Measurements from ENCODE around the gene NOXO1. TPM values are rescaled to one million over a fixed set of nuclear protein-coding genes. Genes with fewer than 3 reads are reported as not detected.
A peak's percentile ranks its signal among the peaks of the same experiment; 100 is the strongest.

NOXO1 gene
- total RNA-seq (0.60 TPM in 1 of 2 replicates, not detected in the other), polyA plus RNA-seq (0.37 and 0.40 TPM in 2 replicates), polyA minus RNA-seq (0.17 TPM in 1 of 2 replicates, not detected in the other), Bru-seq, nascent RNA (percentile 16 among the genes with signal in this experiment), BruChase-seq, experiment 1, labeled RNA remaining after a 6-hour chase (not detected), BruChase-seq, experiment 2, labeled RNA remaining after a 2-hour chase (not detected)
- polyA plus RNA-seq (2011; cell fraction: cytosol; rRNA removed), result 0.17 TPM in 1 of 2 replicates, not detected in the other
- 1.7 and 2.0 TPM in 2 replicates for polyA plus RNA-seq (2011; cell fraction: nucleus; rRNA removed)
- 0.41 TPM in 1 of 2 replicates, not detected in the other for polyA plus RNA-seq (2012)
- not detected for polyA minus RNA-seq (2011; cell fraction: cytosol; rRNA and poly(A)+ RNA removed)
- not detected in 2 replicates for polyA minus RNA-seq (2011; cell fraction: nucleus; rRNA and poly(A)+ RNA removed)
- long read RNA-seq, result 0 reads

GRCh38 chr16:1981398-1981836 lies at the start of gene NOXO1:
Gene NOXO1, minus strand, starts transcription at chr16:1981469. Its CDS starts 290 bp downstream, at chr16:1981179.
- DNase-seq (ENCODE audit: low read depth, low spot score), result no peak
- peaks cover 15% of the 10 kb centered on the region for H3K4me1 ChIP-seq (ENCODE audit: control insufficient read depth, extremely low read depth, insufficient read depth, low read length)
- H3K9ac ChIP-seq (replicated peaks; ENCODE audit: extremely low read depth, insufficient read depth, low read length), result no peak within 1 kb of the TSS
- H3K27ac ChIP-seq (ENCODE audit: insufficient read depth, low read depth, low read length), result no peak within 1 kb of the TSS
- peaks cover 5% of the 10 kb centered on the region for H3K79me2 ChIP-seq (ENCODE audit: control insufficient read depth, insufficient read depth, low read length)
- TF ChIP-seq MAX (IDR thresholded peaks at IDR 0.05; ENCODE audit: insufficient read depth, insufficient read length) (no peak), MYC (IDR thresholded peaks at IDR 0.05; ENCODE audit: low read depth, low read length) (no peak), FOS (IDR thresholded peaks at IDR 0.05; ENCODE audit: borderline replicate concordance, insufficient read depth, low read length) (no peak), JUN (IDR thresholded peaks at IDR 0.05; ENCODE audit: borderline replicate concordance, insufficient read depth, insufficient read length, low read depth) (no peak), CTCF (IDR thresholded peaks at IDR 0.05; ENCODE audit: extremely low read depth in 1 of 2, insufficient read depth in 1 of 2, low read depth in 1 of 2, low read length in 2 of 2) (no peak), POLR2AphosphoS5 (IDR thresholded peaks at IDR 0.05; ENCODE audit: insufficient read depth, low read depth, low read length) (no peak), EZH2 (IDR thresholded peaks at IDR 0.05; ENCODE audit: borderline replicate concordance, low read depth, low read length, severe bottlenecking) (no peak), POLR2A (IDR thresholded peaks at IDR 0.05; ENCODE audit: low read depth, low read length) (no peak), GATA2 (IDR thresholded peaks at IDR 0.05; ENCODE audit: insufficient read depth, insufficient read length, low read depth, low read length) (no peak)
- POLR2A ChIA-PET, result interaction anchor here (1.5 kb wide), 1 partner anchor 17 kb away, joined by 5 read pairs; the partner anchor contains the start of gene RPS2
- CTCF ChIA-PET, result interaction anchor here (5.0 kb wide), 1 partner anchor 159 kb away, joined by 21 read pairs; no protein-coding TSS in a partner anchor
- H3K4me2 ChIP-seq (ENCODE audit: insufficient read depth, low read length), result no peak within 1 kb of the TSS
- FAIRE-seq, result no peak
- BruUV-seq (replicated peaks), result no TSS peak
- no peak within 1 kb of the TSS for H3K4me3 ChIP-seq (replicated peaks in 1 of 3; ENCODE audit: insufficient read depth in 1 of 3, low read depth in 1 of 3, low read length in 3 of 3)
- H3K9me1 ChIP-seq (replicated peaks; ENCODE audit: control insufficient read depth, extremely low read depth, insufficient read depth, low read length), result no peaks in the 10 kb centered on the region
- no peaks in the 10 kb centered on the region for H4K20me1 ChIP-seq (replicated peaks; ENCODE audit: control insufficient read depth, extremely low read depth, insufficient read depth, low read length)
- no peaks in the 10 kb centered on the region for H3K9me3 ChIP-seq (replicated peaks; ENCODE audit: control insufficient read depth, insufficient read depth, low read length)
- intact Hi-C loops (cut with micrococcal nuclease) (no loop called here), dilution Hi-C loops (cut with MboI; ENCODE audit: extremely low pct_ligation_motif_present, low sequenced_read_pairs) (no loop called here)
- H2AFZ ChIP-seq (ENCODE audit: low read depth, low read length), result no peak within 1 kb of the TSS
- peaks cover 3 to 24% of the 10 kb centered on the region in 2 experiments for H3K36me3 ChIP-seq (ENCODE audit: control insufficient read depth in 2 of 2, extremely low read depth in 1 of 2, insufficient read depth in 2 of 2, low read length in 2 of 2)
- H3K27me3 ChIP-seq (ENCODE audit: control insufficient read depth in 2 of 2, insufficient read depth in 2 of 2, low read length in 2 of 2), result peaks cover 35 to 41% of the 10 kb centered on the region in 2 experiments

Data from endothelial cell of umbilical vein (primary cell).